B cell (primary cell): ENCODE measurements around the gene HYAL2.

ENCODE experiments used
- CTCF ChIP-seq: fragments of 200-600 bp; IDR thresholded peaks from one replicate; pipeline ENCODE4 v1.8.0; 2022; ENCODE audit warnings: antibody characterized with exemption, mild to moderate bottlenecking
- EZH2 ChIP-seq: IDR thresholded peaks from 2 replicates; pipeline ENCODE4 v1.6.1; 2012; ENCODE audit warnings: borderline replicate concordance, low read depth, mild to moderate bottlenecking, moderate library complexity, low read length; ENCODE audit not compliant: insufficient read depth, poor library complexity, severe bottlenecking

- no peak for TF ChIP-seq CTCF
- TF ChIP-seq EZH2: no peak
These were observed at the start of gene HYAL2 for GRCh38 chr3:50322386-50323091.
